ENCODE results near the gene FZD4.

Gene FZD4

GRCh38 chr11:86934582-86934900 lies 20.7 kb downstream of the FZD4 start:
- DNase-seq (ENCODE audit: insufficient read length, low spot score) (no peak), FAIRE-seq (no peak)
- no peak for TF ChIP-seq CTCF (IDR thresholded peaks at IDR 0.05; ENCODE audit: insufficient read depth, missing control alignments)

GRCh38 chr11:86933891-86934581 lies 21.2 kb downstream of the FZD4 start:
- no peak for FAIRE-seq
- no peak for TF ChIP-seq CTCF (IDR thresholded peaks at IDR 0.05; ENCODE audit: insufficient read depth, missing control alignments)
- DNase-seq (ENCODE audit: insufficient read length, low spot score): no peak

GRCh38 chr11:86932924-86933875 lies 22.0 kb downstream of the FZD4 start:
- TF ChIP-seq CTCF (IDR thresholded peaks at IDR 0.05; ENCODE audit: insufficient read depth, missing control alignments): no peak
- DNase-seq (ENCODE audit: insufficient read length, low spot score): no peak
- no peak for FAIRE-seq

- TF ChIP-seq CTCF (IDR thresholded peaks at IDR 0.05; ENCODE audit: insufficient read depth, missing control alignments): no peak
- FAIRE-seq: no peak
- DNase-seq (ENCODE audit: insufficient read length, low spot score): no peak
Measured at GRCh38 chr11:86932259-86932585, 23.0 kb downstream of the FZD4 start.

GRCh38 chr11:86931548-86932258 lies 23.5 kb downstream of the FZD4 start:
- FAIRE-seq (no peak), DNase-seq (ENCODE audit: insufficient read length, low spot score) (no peak)
- no peak for TF ChIP-seq CTCF (IDR thresholded peaks at IDR 0.05; ENCODE audit: insufficient read depth, missing control alignments)

GRCh38 chr11:86930957-86931547 lies 24.1 kb downstream of the FZD4 start:
- DNase-seq (ENCODE audit: insufficient read length, low spot score) (no peak), FAIRE-seq (no peak)
- TF ChIP-seq CTCF (IDR thresholded peaks at IDR 0.05; ENCODE audit: insufficient read depth, missing control alignments): no peak

Data from D721Med (cell line).